ENCODE measurements around the gene ADD2. TPM values are rescaled to one million over a fixed set of nuclear protein-coding genes. Genes with fewer than 3 reads are reported as not detected.
"Not testable (repeated sequence)": the region's sequence is repeated elsewhere in the genome, so short reads cannot be mapped to it uniquely, and the experiment has no call there.

Gene ADD2
- total RNA-seq, 1 experiment from 2014 or later: 3.5 TPM

GRCh38 chr2:70799706-70800105, 31.7 kb upstream of the ADD2 start:
- Histone ChIP-seq H3F3A (ENCODE audit: insufficient read depth, low read depth) (no peaks in the 10 kb centered on the region), H3K9me3 (ENCODE audit: insufficient read depth, low read depth) (no peaks in the 10 kb centered on the region), H3K4me2 (no peak overlapping the region), H4K20me1 (ENCODE audit: insufficient read depth) (no peaks in the 10 kb centered on the region), H2AFZ (no peak overlapping the region), H3K27ac (no peak overlapping the region), H3K79me2 (ENCODE audit: low read depth) (no peaks in the 10 kb centered on the region), H3K27me3 (ENCODE audit: insufficient read depth, low read depth) (peaks cover 45% of the 10 kb centered on the region), H3K9me2 (ENCODE audit: insufficient read depth) (no peaks in the 10 kb centered on the region), H3K4me1 (replicated peaks; ENCODE audit: insufficient read depth) (no peaks in the 10 kb centered on the region), H3K4me3 (no peak overlapping the region), H3K36me3 (ENCODE audit: low read depth) (no peaks in the 10 kb centered on the region)
- BruUV-seq (replicated peaks): no TSS peak
- intact Hi-C loops (cut with micrococcal nuclease; ENCODE audit: unreplicated experiment): no loop called here
- no peak for TF ChIP-seq EZH2 (IDR thresholded peaks at IDR 0.05; ENCODE audit: low read depth)
- no peak for TF ChIP-seq CTCF (conservative IDR thresholded peaks at IDR 0.05)
- CTCF ChIA-PET: no interaction called here
- POLR2A ChIA-PET (ENCODE audit: unreplicated experiment): no interaction called here
- DNase-seq: no peak

GRCh38 chr2:70797996-70798395, 30.0 kb upstream of the ADD2 start:
- H3K4me2 ChIP-seq; H3K9me3 ChIP-seq (ENCODE audit: insufficient read depth, low read depth); H3F3A ChIP-seq (ENCODE audit: insufficient read depth, low read depth); DNase-seq; CTCF ChIA-PET; H3K36me3 ChIP-seq (ENCODE audit: low read depth); H3K79me2 ChIP-seq (ENCODE audit: low read depth); H3K4me3 ChIP-seq; POLR2A ChIA-PET (ENCODE audit: unreplicated experiment); H2AFZ ChIP-seq; H3K9me2 ChIP-seq (ENCODE audit: insufficient read depth); BruUV-seq (replicated peaks); intact Hi-C loops (cut with micrococcal nuclease; ENCODE audit: unreplicated experiment); H4K20me1 ChIP-seq (ENCODE audit: insufficient read depth); H3K4me1 ChIP-seq (replicated peaks; ENCODE audit: insufficient read depth); H3K27ac ChIP-seq: not testable (repeated sequence)
- peaks cover 47% of the 10 kb centered on the region for H3K27me3 ChIP-seq (ENCODE audit: insufficient read depth, low read depth)

GRCh38 chr2:70797506-70797905, 29.5 kb upstream of the ADD2 start:
- H3K9me3 ChIP-seq (ENCODE audit: insufficient read depth, low read depth): no peaks in the 10 kb centered on the region
- CTCF ChIA-PET: no interaction called here
- H3K27me3 ChIP-seq (ENCODE audit: insufficient read depth, low read depth): peaks cover 47% of the 10 kb centered on the region

More at GRCh38 chr2:70797506-70797905, 29.5 kb upstream of the ADD2 start:
- H3K4me2 ChIP-seq: no peak overlapping the region
- H3K36me3 ChIP-seq (ENCODE audit: low read depth): no peaks in the 10 kb centered on the region
- no peaks in the 10 kb centered on the region for H3K9me2 ChIP-seq (ENCODE audit: insufficient read depth)
- no peak overlapping the region for H2AFZ ChIP-seq
- H3K4me3 ChIP-seq: no peak overlapping the region
- no peak overlapping the region for H3K27ac ChIP-seq
- no peaks in the 10 kb centered on the region for H3K4me1 ChIP-seq (replicated peaks; ENCODE audit: insufficient read depth)
- TF ChIP-seq EZH2 (IDR thresholded peaks at IDR 0.05; ENCODE audit: low read depth) (no peak), CTCF (conservative IDR thresholded peaks at IDR 0.05) (no peak)
- intact Hi-C loops (cut with micrococcal nuclease; ENCODE audit: unreplicated experiment): no loop called here
- no peaks in the 10 kb centered on the region for H3F3A ChIP-seq (ENCODE audit: insufficient read depth, low read depth)
- POLR2A ChIA-PET (ENCODE audit: unreplicated experiment): no interaction called here
- H4K20me1 ChIP-seq (ENCODE audit: insufficient read depth): no peaks in the 10 kb centered on the region
- no TSS peak for BruUV-seq (replicated peaks)
- no peaks in the 10 kb centered on the region for H3K79me2 ChIP-seq (ENCODE audit: low read depth)
- DNase-seq: no peak

Data from PC-9 (cell line).